GM12891 (cell line): ENCODE results near the gene TSPAN9.

Source experiments
- POLR2A ChIP-seq: IDR thresholded peaks from 2 replicates; pipeline ENCODE4 v1.6.1; 2011; ENCODE audit warnings: low read depth, low read length, control low read depth
- POLR2AphosphoS5 ChIP-seq: IDR thresholded peaks from 2 replicates; pipeline ENCODE4 v1.6.1; 2011; ENCODE audit warnings: low read depth, low read length, control low read depth
- POU2F2 ChIP-seq: IDR thresholded peaks from 2 replicates; pipeline ENCODE4 v1.6.1; 2011; ENCODE audit warnings: low read depth, mild to moderate bottlenecking, control low read depth, low read length, moderate library complexity
- SPI1 ChIP-seq: IDR thresholded peaks from 2 replicates; pipeline ENCODE4 v1.6.1; 2011; ENCODE audit warnings: low read depth, low read length, control low read depth

GRCh38 chr12:3061059-3061458 lies 16.1 kb upstream of the TSPAN9 start:
- TF ChIP-seq POLR2A = no peak
- TF ChIP-seq POLR2AphosphoS5 = no peak
- no peak for TF ChIP-seq SPI1
- no peak for TF ChIP-seq POU2F2
